BJ (cell line): ENCODE results near the gene RALGAPB. TPM values are rescaled to one million over a fixed set of nuclear protein-coding genes. Genes with fewer than 3 reads are reported as not detected.

Experiments used
- CTCF ChIA-PET: fragments of 350-600 bp; formaldehyde crosslinking; extraction: SDS; loops from one replicate; lab custom pipeline; 2021; ENCODE audit warnings: antibody characterized with exemption, inconsistent platforms; lab: Yijun Ruan, JAX
- POLR2A ChIA-PET: fragments of 300-600 bp; sonication (Branson Sonifier 250); formaldehyde crosslinking; extraction: SDS; loops from one replicate; lab custom pipeline; 2021; ENCODE audit warnings: antibody characterized with exemption; lab: Charles Lee
- DNase-seq: peaks from one replicate; pipeline ENCODE4 v3.0.0-alpha.2; 2011; ENCODE audit warnings: low read depth
- H3K27me3 ChIP-seq: 2 replicates; pipeline ENCODE4 v1.6.0; 2011; ENCODE audit warnings: low read length; ENCODE audit not compliant: control insufficient read depth, insufficient read depth
- H3K36me3 ChIP-seq: 2 replicates; pipeline ENCODE4 v1.5.1; 2011; ENCODE audit warnings: low read length; ENCODE audit not compliant: control insufficient read depth, insufficient read depth
- H3K4me3 ChIP-seq: 2 replicates; pipeline ENCODE4 v1.5.1; 2011; ENCODE audit warnings: low read depth, mild to moderate bottlenecking, control low read depth, low read length
- CTCF ChIP-seq: IDR thresholded peaks from 2 replicates; pipeline ENCODE4 v1.5.1; 2011; ENCODE audit warnings: low read depth, mild to moderate bottlenecking, control low read depth, inconsistent platforms, low read length, moderate library complexity; ENCODE audit not compliant: insufficient read depth
- polyA plus RNA-seq: library from polyadenylated mRNA; depleted of rRNA; stranded (reverse); fragments of >200 nt; gene quantifications from 2 replicates; pipeline ENCODE4 v1.2.3, GENCODE V29; 2011

Gene RALGAPB
- polyA plus RNA-seq, 1 experiment: 14.8 TPM

- no peak for TF ChIP-seq CTCF
- ChIA-PET POLR2A (no interaction called here), CTCF (interaction anchor here (1.2 kb wide), 1 partner anchor 38 kb away, joined by 3 read pairs; no protein-coding TSS in a partner anchor)
- Histone ChIP-seq H3K36me3 (peaks cover 9% of the 10 kb centered on the region), H3K4me3 (no peak overlapping the region), H3K27me3 (no peaks in the 10 kb centered on the region)
- DNase-seq: no peak
Observed at GRCh38 chr20:38485041-38485440, 12.4 kb downstream of the RALGAPB start.

GRCh38 chr20:38489181-38489580, 16.5 kb downstream of the RALGAPB start:
- H3K27me3 ChIP-seq: no peaks in the 10 kb centered on the region
- ChIA-PET CTCF (no interaction called here), POLR2A (no interaction called here)
- no peak for TF ChIP-seq CTCF
- no peak overlapping the region for H3K4me3 ChIP-seq
- H3K36me3 ChIP-seq: peaks cover 10% of the 10 kb centered on the region
- DNase-seq: no peak

GRCh38 chr20:38497246-38497935, 24.7 kb downstream of the RALGAPB start:
- Histone ChIP-seq H3K36me3 (peaks cover 12% of the 10 kb centered on the region), H3K27me3 (no peaks in the 10 kb centered on the region), H3K4me3 (no peak overlapping the region)
- no peak for DNase-seq
- POLR2A ChIA-PET: no interaction called here
- no peak for TF ChIP-seq CTCF
- CTCF ChIA-PET: no interaction called here

- no peaks in the 10 kb centered on the region for H3K27me3 ChIP-seq
- no peak overlapping the region for H3K4me3 ChIP-seq
- DNase-seq: no peak
- TF ChIP-seq CTCF: no peak
- H3K36me3 ChIP-seq: peaks cover 11% of the 10 kb centered on the region
- CTCF ChIA-PET: no interaction called here
- POLR2A ChIA-PET: interaction anchor here (1.1 kb wide), 1 partner anchor 12 kb away, joined by 3 read pairs; no protein-coding TSS in a partner anchor
Observed at GRCh38 chr20:38498909-38499308, 26.3 kb downstream of the RALGAPB start.

- CTCF ChIA-PET: interaction anchor here (0.6 kb wide), 1 partner anchor 290 kb away, joined by 3 read pairs; no protein-coding TSS in a partner anchor
- peaks cover 11% of the 10 kb centered on the region for H3K36me3 ChIP-seq
- no peak for TF ChIP-seq CTCF
- no peaks in the 10 kb centered on the region for H3K27me3 ChIP-seq
- DNase-seq: no peak
- no peak overlapping the region for H3K4me3 ChIP-seq
- POLR2A ChIA-PET: interaction anchor here (1.1 kb wide), 1 partner anchor 12 kb away, joined by 3 read pairs; no protein-coding TSS in a partner anchor
Observed at GRCh38 chr20:38499366-38499765, 26.7 kb downstream of the RALGAPB start.
